H1 (cell line): ENCODE data around the gene LDAH. TPM values are rescaled to one million over a fixed set of nuclear protein-coding genes. Genes with fewer than 3 reads are reported as not detected.

Source experiments
- CTCF ChIA-PET: fragments of 300-600 bp; sonication (Branson Sonifier 250); formaldehyde crosslinking; loops from one replicate; lab custom pipeline; 2021; ENCODE audit not compliant: partially characterized antibody; lab: Charles Lee
- POLR2A ChIA-PET: fragments of 300-600 bp; sonication (Branson Sonifier 250); formaldehyde crosslinking; loops from one replicate; lab custom pipeline; 2021; ENCODE audit warnings: inconsistent platforms; ENCODE audit not compliant: partially characterized antibody; lab: Charles Lee
- DNase-seq, 2 experiments: peaks; one replicate each; pipeline versions ENCODE4 v3.0.0 to v3.0.0-alpha.2; 2010 to 2022; ENCODE audit warnings: low spot score in 2 of 2, low read depth in 1 of 2, mixed read lengths in 1 of 2
- FAIRE-seq: peaks from 2 replicates; lab custom pipeline; 2011; peaks lifted over from hg19 to GRCh38; lab: Jason Lieb, UNC
- H2AFZ ChIP-seq: 2 replicates; pipeline ENCODE4 v1.8.1; 2012; ENCODE audit warnings: low read length, inconsistent platforms
- H2AK5ac ChIP-seq: 2 replicates; pipeline ENCODE4 v1.6.1; 2013; ENCODE audit warnings: low read depth, low read length
- H2BK120ac ChIP-seq: replicated peaks from 2 replicates; pipeline ENCODE3; 2013; ENCODE audit warnings: low read depth, low read length, inconsistent platforms
- H2BK12ac ChIP-seq: 2 replicates; pipeline ENCODE4 v1.6.1; 2013; ENCODE audit warnings: low read depth, low read length
- H2BK15ac ChIP-seq: 2 replicates; pipeline ENCODE4 v1.6.1; 2013; ENCODE audit warnings: low read length
- H2BK20ac ChIP-seq: 2 replicates; pipeline ENCODE4 v1.6.1; 2013; ENCODE audit warnings: low read length
- H2BK5ac ChIP-seq: 2 replicates; pipeline ENCODE4 v1.6.1; 2013; ENCODE audit warnings: low read depth, low read length
- H3K14ac ChIP-seq: 2 replicates; pipeline ENCODE4 v1.6.1; 2013; ENCODE audit warnings: inconsistent platforms; ENCODE audit not compliant: insufficient read length
- H3K18ac ChIP-seq: 2 replicates; pipeline ENCODE4 v1.6.1; 2013; ENCODE audit warnings: low read length; ENCODE audit errors: extremely low read depth
- H3K23ac ChIP-seq: 2 replicates; pipeline ENCODE4 v1.6.1; 2013; ENCODE audit warnings: inconsistent platforms; ENCODE audit not compliant: insufficient read length
- H3K23me2 ChIP-seq: 2 replicates; pipeline ENCODE4 v1.6.1; 2013; ENCODE audit warnings: low read depth, low read length
- H3K27ac ChIP-seq: 2 replicates; pipeline ENCODE4 v1.6.1; 2011; ENCODE audit warnings: low read depth, low read length, inconsistent platforms
- H3K27me3 ChIP-seq, 4 experiments: replicated peaks in 1 of 4; 1 replicate in 1 of 4; 2 replicates in 3 of 4; pipeline versions ENCODE4 v1.6.1 to v1.8.1; 2011 to 2013; ENCODE audit warnings: low read length in 3 of 4, mild to moderate bottlenecking in 3 of 4, inconsistent platforms in 2 of 4, mixed read lengths in 2 of 4, moderate library complexity in 1 of 4; ENCODE audit not compliant: control insufficient read depth in 3 of 4, insufficient read depth in 3 of 4; ENCODE audit errors: extremely low read depth in 1 of 4
- H3K36me3 ChIP-seq, 4 experiments: 2 replicates each; pipeline versions ENCODE4 v1.6.1 to v1.8.1; 2011 to 2013; ENCODE audit warnings: mild to moderate bottlenecking in 4 of 4, low read length in 3 of 4, moderate library complexity in 2 of 4, control low read depth in 1 of 4, inconsistent platforms in 1 of 4; ENCODE audit not compliant: insufficient read depth in 4 of 4, control insufficient read depth in 2 of 4
- H3K4ac ChIP-seq: replicated peaks from 2 replicates; pipeline ENCODE3; 2013; ENCODE audit warnings: low read length, low read depth, mixed read lengths, inconsistent platforms; ENCODE audit not compliant: insufficient read length
- H3K4me1 ChIP-seq, 4 experiments: replicated peaks in 1 of 4; 1 replicate in 1 of 4; 2 replicates in 3 of 4; pipeline versions ENCODE4 v1.6.1 to v1.8.1; 2011 to 2013; ENCODE audit warnings: low read length in 3 of 4, inconsistent platforms in 2 of 4, mixed read lengths in 1 of 4; ENCODE audit not compliant: insufficient read depth in 4 of 4, control insufficient read depth in 3 of 4
- H3K4me2 ChIP-seq, 2 experiments: 2 replicates each; pipeline versions ENCODE4 v1.6.1 to v1.8.1; 2011 to 2013; ENCODE audit warnings: low read depth in 2 of 2, low read length in 2 of 2, control low read depth in 1 of 2, inconsistent platforms in 1 of 2, mild to moderate bottlenecking in 1 of 2; ENCODE audit not compliant: insufficient read depth in 1 of 2
- H3K4me3 ChIP-seq, 4 experiments: fragments of 200-600, 300-600 bp in 1 of 4; sonication (generic), shearing (Covaris generic), sonication (Bioruptor Twin) in 1 of 4; 2 replicates each; pipeline versions ENCODE4 v1.5.1 to v1.8.1; 2011 to 2016; ENCODE audit warnings: low read length in 4 of 4, low read depth in 3 of 4, control low read depth in 2 of 4, inconsistent platforms in 2 of 4, mild to moderate bottlenecking in 2 of 4, mixed read lengths in 1 of 4, moderate library complexity in 1 of 4; ENCODE audit not compliant: insufficient read depth in 2 of 4; ENCODE audit errors: extremely low read depth in 1 of 4
- H3K56ac ChIP-seq: replicated peaks from 2 replicates; pipeline ENCODE3; 2013; ENCODE audit warnings: low read depth, mild to moderate bottlenecking, mixed read lengths, low read length, inconsistent platforms; ENCODE audit not compliant: insufficient read length
- H3K79me1 ChIP-seq: 2 replicates; pipeline ENCODE4 v1.6.1; 2013; ENCODE audit warnings: low read depth, low read length, control low read depth
- H3K79me2 ChIP-seq, 2 experiments: 2 replicates each; pipeline versions ENCODE4 v1.6.1 to v1.8.1; 2012 to 2013; ENCODE audit warnings: low read length in 2 of 2, mild to moderate bottlenecking in 2 of 2, inconsistent platforms in 1 of 2; ENCODE audit not compliant: insufficient read depth in 2 of 2, control insufficient read depth in 1 of 2
- H3K9ac ChIP-seq, 4 experiments: replicated peaks in 1 of 4; 1 replicate in 1 of 4; 2 replicates in 3 of 4; pipeline versions ENCODE4 v1.6.1 to v1.8.1; 2011 to 2013; ENCODE audit warnings: low read depth in 3 of 4, low read length in 3 of 4, control low read depth in 2 of 4, mild to moderate bottlenecking in 2 of 4, moderate library complexity in 2 of 4, inconsistent platforms in 1 of 4; ENCODE audit errors: extremely low read depth in 1 of 4
- H3K9me3 ChIP-seq, 2 experiments: 2 replicates each; pipeline versions ENCODE4 v1.6.1 to v1.8.1; 2012 to 2013; ENCODE audit warnings: mild to moderate bottlenecking in 2 of 2, moderate library complexity in 2 of 2, control low read depth in 1 of 2, inconsistent platforms in 1 of 2, low read depth in 1 of 2, low read length in 1 of 2, mixed read lengths in 1 of 2; ENCODE audit not compliant: insufficient read depth in 2 of 2
- H4K20me1 ChIP-seq, 2 experiments: replicated peaks in 1 of 2; 2 replicates each; pipeline versions ENCODE3 to v1.8.1; 2011 to 2013; ENCODE audit warnings: inconsistent platforms in 2 of 2, low read length in 2 of 2, mild to moderate bottlenecking in 1 of 2; ENCODE audit not compliant: insufficient read depth in 2 of 2, control insufficient read depth in 1 of 2
- H4K5ac ChIP-seq: 2 replicates; pipeline ENCODE4 v1.6.1; 2013; ENCODE audit warnings: low read length, low read depth, mixed read lengths, inconsistent platforms; ENCODE audit not compliant: insufficient read length
- H4K8ac ChIP-seq: 2 replicates; pipeline ENCODE4 v1.8.0; 2013; ENCODE audit warnings: mild to moderate bottlenecking, moderate library complexity, low read length, inconsistent platforms; ENCODE audit not compliant: insufficient read depth; ENCODE audit errors: extremely low read depth
- H4K91ac ChIP-seq: replicated peaks from 2 replicates; pipeline ENCODE3; 2013; ENCODE audit warnings: low read length, mixed read lengths, inconsistent platforms; ENCODE audit not compliant: insufficient read length
- FOSL1 ChIP-seq: IDR thresholded peaks from 2 replicates; pipeline ENCODE4 v1.6.1; 2011; ENCODE audit warnings: mild to moderate bottlenecking, low read depth, low read length, moderate library complexity; ENCODE audit not compliant: insufficient read depth
- HDAC2 ChIP-seq, 2 experiments: fragments of 300-600 bp in 1 of 2; sonication (generic) in 1 of 2; IDR thresholded peaks; 2 replicates each; pipeline ENCODE4 v1.6.1; 2011 to 2012; ENCODE audit warnings: low read depth in 2 of 2, low read length in 2 of 2, mild to moderate bottlenecking in 2 of 2, moderate library complexity in 2 of 2, borderline replicate concordance in 1 of 2, inconsistent platforms in 1 of 2
- POU5F1 ChIP-seq: IDR thresholded peaks from 2 replicates; pipeline ENCODE4 v1.6.1; 2011; ENCODE audit warnings: low read depth, mild to moderate bottlenecking, low read length, moderate library complexity
- WGBS, 2 experiments: shearing (Covaris generic) in 1 of 2; methylation state at CpG; one replicate each; pipeline versions ENCODE4 v1.1.6 to v1.1.7; 2013 to 2015; ENCODE audit warnings: low lambda C conversion rate in 2 of 2, mixed read lengths in 2 of 2, inconsistent platforms in 1 of 2, low coverage in 1 of 2, missing lambda C conversion rate in 1 of 2; ENCODE audit not compliant: insufficient replicate concordance in 2 of 2, insufficient coverage in 1 of 2, insufficient read length in 1 of 2; ENCODE audit errors: extremely low coverage in 1 of 2, missing lambda C conversion rate in 1 of 2; 5-methylcytosine and 5-hydroxymethylcytosine counted together
- polyA plus RNA-seq, 7 experiments: library from polyadenylated mRNA; depleted of rRNA in 3 of 7; stranded (reverse) in 5 of 7; unstranded in 2 of 7; fragments of >200 nt in 5 of 7; fragments of 200-250 nt in 2 of 7; gene quantifications; 1 replicate in 5 of 7; 2 replicates in 1 of 7; 4 replicates in 1 of 7; pipeline versions ENCODE4 v1.2.1 to v1.2.3, GENCODE V29; 2011 to 2013; ENCODE audit warnings: missing spikeins in 2 of 7, mixed read lengths in 2 of 7
- total RNA-seq: library from RNA; stranded (reverse); fragmentation: NEBNext Ultra II Directional; extraction: Animal tissue kit (Norgen Biotek cat#: 25700); gene quantifications from 2 replicates; pipeline ENCODE4 v1.2.1, GENCODE V29; 2021

LDAH gene
- total and polyA plus RNA-seq, 2 of the 8 experiments (the other 6 are each of a cell fraction or from before 2014, with no cell fraction given) = 10.9 to 26.3 TPM

GRCh38 chr2:20745924-20746555 is 76.9 kb downstream of the LDAH start:
- ChIA-PET POLR2A (no interaction called here), CTCF (interaction anchor here (1.6 to 1.7 kb wide), 2 partner anchors 12 to 85 kb away, joined by 4 read pairs; no protein-coding TSS in a partner anchor)
- Histone ChIP-seq H4K5ac (no peak overlapping the region), H3K27ac (no peak overlapping the region), H3K4me2 (no peak overlapping the region), H3K18ac (no peak overlapping the region), H3K23ac (no peak overlapping the region), H4K8ac (no peak overlapping the region), H4K91ac (no peak overlapping the region), H2AFZ (no peak overlapping the region), H2BK15ac (no peak overlapping the region), H3K23me2 (no peaks in the 10 kb centered on the region), H2BK12ac (no peak overlapping the region), H3K14ac (no peak overlapping the region), H2AK5ac (no peak overlapping the region), H3K27me3 (no peaks in the 10 kb centered on the region), H3K9me3 (no peaks in the 10 kb centered on the region), H3K56ac (no peak overlapping the region), H2BK5ac (no peak overlapping the region), H3K9ac (no peak overlapping the region), H2BK120ac (no peak overlapping the region), H3K79me1 (no peaks in the 10 kb centered on the region), H4K20me1 (peaks cover 0 to 2% of the 10 kb centered on the region in 2 experiments), H3K36me3 (no peaks in the 10 kb centered on the region; a peak in 1 of 8 replicates), H3K79me2 (no peaks in the 10 kb centered on the region), H3K4ac (no peak overlapping the region), H2BK20ac (no peak overlapping the region), H3K4me1 (no peaks in the 10 kb centered on the region), H3K4me3 (no peak overlapping the region)
- WGBS, 2 experiments = 94% methylated on average over 2 of the region's 2 CpGs; no CpG with 5 or more reads in 1 of the 2 experiments
- DNase-seq (no peak), FAIRE-seq (no peak)
- TF ChIP-seq FOSL1 (no peak), HDAC2 (IDR thresholded peaks at IDR 0.05; ENCODE audit: borderline replicate concordance in 1 of 2, low read depth in 2 of 2, low read length in 2 of 2) (no peak), POU5F1 (no peak)
